ENCODE data around the gene NUP214. TPM values are rescaled to one million over a fixed set of nuclear protein-coding genes. Genes with fewer than 3 reads are reported as not detected.

Gene NUP214
- total RNA-seq, 1 donor from 2014 or later: 51.5 TPM

DNA sequence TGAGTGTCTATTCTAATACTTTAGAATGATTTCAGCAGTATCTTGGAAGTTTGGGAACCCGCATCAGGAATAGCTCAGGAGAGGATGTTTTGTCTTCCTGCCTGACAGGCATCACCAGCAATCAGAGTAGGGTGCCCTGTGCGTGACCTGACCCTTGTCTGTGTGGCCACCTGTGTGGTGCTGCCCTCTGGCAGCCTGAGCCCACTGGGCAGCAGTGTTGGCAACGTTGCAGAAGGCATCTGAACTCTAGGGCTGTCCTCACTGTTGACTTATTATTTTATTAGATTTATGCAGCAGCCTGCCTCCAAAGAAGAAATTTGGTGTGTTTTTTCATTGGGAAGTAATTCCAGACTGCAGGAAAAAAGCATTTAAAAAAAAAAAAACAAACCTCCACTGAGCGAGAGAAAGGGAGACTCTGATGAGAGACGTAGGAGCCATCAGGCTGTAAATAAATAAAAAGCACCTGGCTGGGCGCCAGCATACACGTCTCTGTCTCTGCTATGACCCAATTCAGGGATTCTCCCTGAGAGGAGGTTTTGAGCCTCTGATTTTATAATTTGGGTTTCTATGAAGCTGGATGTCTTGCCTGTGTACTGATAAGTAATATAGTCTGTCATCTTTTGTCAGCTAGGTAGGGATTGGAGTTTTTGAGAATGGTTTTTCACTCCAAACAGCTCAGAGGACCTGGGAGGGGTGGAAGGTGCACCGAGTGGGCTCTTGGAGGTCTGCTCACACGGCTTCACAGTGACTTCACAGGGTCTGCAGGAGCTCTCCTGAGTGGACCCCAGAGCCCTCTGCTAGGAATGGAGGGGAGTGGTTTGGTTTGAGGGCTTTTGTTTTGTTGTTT lies 101.9 kb downstream of the NUP214 start:
- Mint-ChIP-seq H3K4me1 (ENCODE audit: unreplicated experiment) (peaks cover 4% of the 10 kb centered on the region), H3K27me3 (ENCODE audit: unreplicated experiment) (no peaks in the 10 kb centered on the region), H3K9me3 (ENCODE audit: unreplicated experiment) (no peaks in the 10 kb centered on the region), H3K36me3 (ENCODE audit: unreplicated experiment) (peaks cover 38% of the 10 kb centered on the region), H3K27ac (ENCODE audit: unreplicated experiment) (no peak overlapping the region), H3K4me3 (ENCODE audit: unreplicated experiment) (no peak overlapping the region)
- TF ChIP-seq CTCF (IDR thresholded peaks at IDR 0.05): no peak
- DNase-seq (ENCODE audit: extremely low spot score, unreplicated experiment): no peak

GRCh38 chr9:131227959-131228460 lies 102.6 kb downstream of the NUP214 start:
- Mint-ChIP-seq H3K9me3 (ENCODE audit: unreplicated experiment) (no peaks in the 10 kb centered on the region), H3K4me3 (ENCODE audit: unreplicated experiment) (no peak overlapping the region), H3K36me3 (ENCODE audit: unreplicated experiment) (peaks cover 37% of the 10 kb centered on the region), H3K27me3 (ENCODE audit: unreplicated experiment) (no peaks in the 10 kb centered on the region), H3K4me1 (ENCODE audit: unreplicated experiment) (peaks cover 4% of the 10 kb centered on the region), H3K27ac (ENCODE audit: unreplicated experiment) (no peak overlapping the region)
- DNase-seq (ENCODE audit: extremely low spot score, unreplicated experiment): no peak
- no peak for TF ChIP-seq CTCF (IDR thresholded peaks at IDR 0.05)

GRCh38 chr9:131228988-131229387 lies 103.6 kb downstream of the NUP214 start:
- no peak overlapping the region for H3K4me3 Mint-ChIP-seq (ENCODE audit: unreplicated experiment)
- DNase-seq (ENCODE audit: extremely low spot score, unreplicated experiment): no peak
- peaks cover 40% of the 10 kb centered on the region for H3K36me3 Mint-ChIP-seq (ENCODE audit: unreplicated experiment)
- no peaks in the 10 kb centered on the region for H3K9me3 Mint-ChIP-seq (ENCODE audit: unreplicated experiment)
- H3K4me1 Mint-ChIP-seq (ENCODE audit: unreplicated experiment): peaks cover 4% of the 10 kb centered on the region
- no peaks in the 10 kb centered on the region for H3K27me3 Mint-ChIP-seq (ENCODE audit: unreplicated experiment)
- TF ChIP-seq CTCF (IDR thresholded peaks at IDR 0.05): no peak
- no peak overlapping the region for H3K27ac Mint-ChIP-seq (ENCODE audit: unreplicated experiment)

DNA sequence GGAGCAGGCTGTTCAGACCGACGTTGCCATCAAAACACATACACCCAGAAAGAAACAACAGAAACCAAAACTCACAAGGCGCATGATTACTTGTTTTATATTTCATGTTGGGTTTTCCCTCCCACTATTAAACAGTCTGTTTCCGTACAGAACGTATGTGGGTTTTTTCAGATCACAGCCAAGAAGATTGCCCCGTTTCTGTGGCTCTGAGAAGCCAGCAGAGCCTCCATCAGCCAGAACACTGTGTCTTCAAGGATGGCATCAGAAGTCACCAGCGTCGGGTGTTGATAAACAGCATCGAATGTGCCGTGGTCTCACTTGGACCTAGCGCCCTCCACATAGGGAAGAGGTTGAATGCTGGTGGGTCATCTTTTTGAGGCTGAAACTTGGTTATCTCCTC lies 108.2 kb downstream of the NUP214 start:
- DNase-seq (ENCODE audit: extremely low spot score, unreplicated experiment): no peak
- Mint-ChIP-seq H3K4me1 (ENCODE audit: unreplicated experiment) (peaks cover 4% of the 10 kb centered on the region), H3K27me3 (ENCODE audit: unreplicated experiment) (no peaks in the 10 kb centered on the region), H3K4me3 (ENCODE audit: unreplicated experiment) (no peak overlapping the region), H3K27ac (ENCODE audit: unreplicated experiment) (no peak overlapping the region), H3K9me3 (ENCODE audit: unreplicated experiment) (no peaks in the 10 kb centered on the region), H3K36me3 (ENCODE audit: unreplicated experiment) (peaks cover 32% of the 10 kb centered on the region)
- no peak for TF ChIP-seq CTCF (IDR thresholded peaks at IDR 0.05)

DNA sequence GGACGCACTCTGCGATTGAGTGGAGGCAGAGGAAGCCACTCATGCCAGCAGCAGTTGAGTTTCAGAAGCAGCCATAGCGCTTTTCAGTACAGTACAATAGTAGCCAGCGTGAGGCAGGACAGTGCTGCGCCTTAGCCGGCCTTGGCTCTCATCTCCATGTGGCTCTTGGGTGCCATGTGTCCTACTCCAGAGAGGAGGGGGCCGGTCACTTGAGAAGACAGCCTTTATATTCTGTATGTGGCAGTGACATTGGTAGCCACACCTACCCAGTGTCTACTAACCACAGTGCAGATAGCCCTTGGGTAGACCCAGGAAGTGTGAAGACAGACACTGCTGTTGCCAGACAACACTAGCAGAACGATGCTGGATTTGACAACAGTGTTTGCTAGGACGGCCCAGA lies 108.6 kb downstream of the NUP214 start:
- H3K9me3 Mint-ChIP-seq (ENCODE audit: unreplicated experiment): no peaks in the 10 kb centered on the region
- peaks cover 32% of the 10 kb centered on the region for H3K36me3 Mint-ChIP-seq (ENCODE audit: unreplicated experiment)
- TF ChIP-seq CTCF (IDR thresholded peaks at IDR 0.05): no peak
- no peak overlapping the region for H3K4me3 Mint-ChIP-seq (ENCODE audit: unreplicated experiment)
- DNase-seq (ENCODE audit: extremely low spot score, unreplicated experiment): no peak
- H3K4me1 Mint-ChIP-seq (ENCODE audit: unreplicated experiment): peaks cover 4% of the 10 kb centered on the region
- H3K27ac Mint-ChIP-seq (ENCODE audit: unreplicated experiment): no peak overlapping the region
- no peaks in the 10 kb centered on the region for H3K27me3 Mint-ChIP-seq (ENCODE audit: unreplicated experiment)

Data from osteocyte (in vitro differentiated cells).